Measurements from ENCODE around the gene CALCOCO2.

GRCh38 chr17:48814504-48814903, 16.3 kb upstream of the CALCOCO2 start:
- TF ChIP-seq CTCF (IDR thresholded peaks at IDR 0.05) (peak in 3 of 4 experiments; percentile 64 to 71 (median 70)), POLR2AphosphoS5 (IDR thresholded peaks at IDR 0.05) (no peak), POLR2A (IDR thresholded peaks at IDR 0.05) (no peak)

All from prostate gland (tissue), 2 donors.